GM12878 (cell line): ENCODE data around the gene TOM1L2. TPM values are rescaled to one million over a fixed set of nuclear protein-coding genes. Genes with fewer than 3 reads are reported as not detected.

Source experiments
- ATAC-seq: fragments of 200-7000 bp; cut with Tn5 transposase; 3 replicates; pipeline ENCODE4 v1.9.1; 2020; ENCODE audit warnings: mild to moderate bottlenecking, moderate library complexity
- BruUV-seq: library from RNA; stranded (reverse); fragments of 400-500 nt; replicated peaks from 2 replicates; lab custom pipeline; 2021; lab: Mats Ljungman, UMichigan
- CTCF ChIA-PET: fragments of 300-600 bp; sonication (Branson Sonifier 250); formaldehyde crosslinking; extraction: SDS; loops from one replicate; lab custom pipeline; 2021; ENCODE audit warnings: inconsistent platforms; lab: Yijun Ruan, JAX
- POLR2A ChIA-PET: fragments of 350-600 bp; formaldehyde crosslinking; extraction: SDS; loops from one replicate; lab custom pipeline; 2021; ENCODE audit warnings: inconsistent platforms; lab: Charles Lee
- RAD21 ChIA-PET: fragments of 300-600 bp; sonication (Branson Sonifier 250); formaldehyde crosslinking; loops from one replicate; lab custom pipeline; 2023; ENCODE audit warnings: antibody characterized with exemption; ENCODE audit not compliant: unreplicated experiment; lab: Charles Lee
- SMC1A ChIA-PET: fragments of 300-600 bp; sonication (Branson Sonifier 250); formaldehyde crosslinking; loops from one replicate; lab custom pipeline; 2023; ENCODE audit not compliant: unreplicated experiment, uncharacterized antibody; lab: Charles Lee
- DNase-seq: peaks from one replicate; pipeline ENCODE4 v3.0.0-alpha.2; 2011; ENCODE audit warnings: low read depth, low spot score
- FAIRE-seq: peaks from 3 replicates; lab custom pipeline; 2011; peaks lifted over from hg19 to GRCh38; lab: Jason Lieb, UNC
- H2AFZ ChIP-seq: 2 replicates; pipeline ENCODE4 v1.6.0; 2011; ENCODE audit warnings: low read depth, low read length, control low read depth; ENCODE audit not compliant: control insufficient read depth
- H3K27ac ChIP-seq: 2 replicates; pipeline ENCODE4 v1.5.1; 2011; ENCODE audit warnings: control low read depth; ENCODE audit not compliant: control insufficient read depth, insufficient read depth
- H3K27me3 ChIP-seq, 2 experiments: replicated peaks in 1 of 2; 2 replicates each; pipeline versions ENCODE4 v1.6.0 to v1.6.1; 2011; ENCODE audit warnings: low read length in 1 of 2; ENCODE audit not compliant: control insufficient read depth in 2 of 2, insufficient read depth in 2 of 2
- H3K36me3 ChIP-seq, 2 experiments: 2 replicates each; pipeline ENCODE4 v1.5.1; 2011; ENCODE audit warnings: low read length in 1 of 2; ENCODE audit not compliant: control insufficient read depth in 2 of 2, insufficient read depth in 2 of 2
- H3K4me1 ChIP-seq: 2 replicates; pipeline ENCODE4 v1.6.1; 2011; ENCODE audit warnings: mild to moderate bottlenecking, low read length, moderate library complexity, mixed read lengths; ENCODE audit not compliant: control insufficient read depth, insufficient read depth
- H3K4me2 ChIP-seq: 2 replicates; pipeline ENCODE4 v1.6.0; 2011; ENCODE audit warnings: control low read depth; ENCODE audit not compliant: control insufficient read depth, insufficient read depth
- H3K4me3 ChIP-seq: fragments of 200-600 bp; sonication (generic); 2 replicates; pipeline ENCODE4 v1.5.1; 2016
- H3K79me2 ChIP-seq: 2 replicates; pipeline ENCODE4 v1.6.0; 2011; ENCODE audit warnings: low read length; ENCODE audit not compliant: control insufficient read depth, insufficient read depth
- H3K9ac ChIP-seq: 2 replicates; pipeline ENCODE4 v1.8.0; 2011; ENCODE audit warnings: low read length, control low read depth, mixed read lengths; ENCODE audit not compliant: control insufficient read depth, insufficient read depth
- H3K9me3 ChIP-seq: replicated peaks from 3 replicates; pipeline ENCODE4 v1.5.1; 2011; ENCODE audit warnings: mild to moderate bottlenecking, low read length; ENCODE audit not compliant: control insufficient read depth, insufficient read depth
- H4K20me1 ChIP-seq: 2 replicates; pipeline ENCODE4 v1.6.0; 2011; ENCODE audit not compliant: control insufficient read depth, insufficient read depth
- MAX ChIP-seq: IDR thresholded peaks from 2 replicates; pipeline ENCODE4 v1.6.1; 2012; ENCODE audit warnings: low read depth, low read length, improper control_type of control experiment
- MEF2A ChIP-seq: IDR thresholded peaks from 2 replicates; pipeline ENCODE4 v1.6.1; 2011; ENCODE audit warnings: low read depth, mild to moderate bottlenecking, low read length, moderate library complexity; ENCODE audit not compliant: insufficient read depth
- REST ChIP-seq: IDR thresholded peaks from 2 replicates; pipeline ENCODE4 v1.6.1; 2012; ENCODE audit warnings: mild to moderate bottlenecking, low read depth, low read length
- SREBF1 ChIP-seq: IDR thresholded peaks from 2 replicates; pipeline ENCODE4 v1.6.1; 2012; ENCODE audit warnings: mild to moderate bottlenecking, low read length
- SUZ12 ChIP-seq: fragments of 200-600 bp; sonication (generic); IDR thresholded peaks from one replicate; pipeline ENCODE4 v1.6.1; 2018; ENCODE audit warnings: antibody characterized with exemption, mild to moderate bottlenecking; ENCODE audit not compliant: unreplicated experiment
- TCF7 ChIP-seq: IDR thresholded peaks from 2 replicates; pipeline ENCODE4 v1.6.1; 2014; ENCODE audit warnings: antibody characterized with exemption, borderline replicate concordance
- WGBS: methylation state at CpG from one replicate; pipeline ENCODE4 v1.1.6; 2016; ENCODE audit warnings: low lambda C conversion rate; ENCODE audit not compliant: insufficient replicate concordance, insufficient coverage; ENCODE audit errors: missing lambda C conversion rate; 5-methylcytosine and 5-hydroxymethylcytosine counted together
- in situ Hi-C: fragments of 300-500 bp; cut with MboI; formaldehyde crosslinking; loops from 9 replicates; pipeline ENCODE4 v1.14.3; 2018; ENCODE audit warnings: mixed read lengths
- intact Hi-C: fragments of 100-400 bp; cut with micrococcal nuclease; formaldehyde crosslinking; loops from one replicate; pipeline ENCODE4 v1.14.2; 2022; ENCODE audit not compliant: unreplicated experiment
- polyA plus RNA-seq, 11 experiments: library from polyadenylated mRNA; depleted of rRNA in 4 of 11; unstranded in 6 of 11; stranded (reverse) in 5 of 11; fragments of >200 nt; fragmentation: Nextera tagmentation in 4 of 11; fragmentation: Illumina TruSeq in 1 of 11; extraction: Ambion mirVana in 4 of 11; extraction: Trizol in 1 of 11; gene quantifications; 1 replicate in 1 of 11; 2 replicates in 10 of 11; pipeline versions ENCODE4 v1.2.1 to v1.2.3, GENCODE V29; 2011 to 2016; ENCODE audit warnings: inconsistent platforms in 2 of 11, missing spikeins in 2 of 11, low read depth in 1 of 11
- total RNA-seq, 4 experiments: library from RNA; depleted of rRNA in 3 of 4; stranded (reverse); fragments of >200 nt in 3 of 4; fragmentation: Illumina TruSeq in 1 of 4; extraction: Trizol in 1 of 4; gene quantifications; 2 replicates each; pipeline versions ENCODE4 v1.2.1 to v1.2.3, GENCODE V29; 2013 to 2021

TOM1L2 gene
- total and polyA plus RNA-seq, 10 of the 15 experiments (the other 5 are each of a cell fraction or from before 2014, with no cell fraction given): 0.19 to 19.2 (median 8.1) TPM

- H3K9me3 ChIP-seq: no peaks in the 10 kb centered on the region
- ChIA-PET CTCF (no interaction called here), POLR2A (no interaction called here), RAD21 (no interaction called here), SMC1A (no interaction called here)
- no peaks in the 10 kb centered on the region for H3K36me3 ChIP-seq
- no peak overlapping the region for H3K27ac ChIP-seq
- H3K9ac ChIP-seq: no peak overlapping the region
- FAIRE-seq (no peak), DNase-seq (no peak), ATAC-seq (no peak)
- in situ Hi-C loops (no loop called here), intact Hi-C loops (no loop called here)
- no peak overlapping the region for H3K4me3 ChIP-seq
- no peaks in the 10 kb centered on the region; the same call in 1 of the 2 replicates for H3K4me1 ChIP-seq
- H2AFZ ChIP-seq: no peak overlapping the region
- H4K20me1 ChIP-seq: no peaks in the 10 kb centered on the region
- H3K27me3 ChIP-seq: no peaks in the 10 kb centered on the region
- H3K79me2 ChIP-seq: no peaks in the 10 kb centered on the region
- BruUV-seq: no TSS peak
- 44% methylated on average over 9 of the region's 9 CpGs for WGBS
- TF ChIP-seq TCF7 (no peak), SUZ12 (no peak), MAX (no peak), SREBF1 (no peak), MEF2A (no peak), REST (no peak)
- H3K4me2 ChIP-seq: no peak overlapping the region
Observed at GRCh38 chr17:17981330-17981729, 9.1 kb upstream of the TOM1L2 start.
